ENCODE results near the gene FLNB.

DNA sequence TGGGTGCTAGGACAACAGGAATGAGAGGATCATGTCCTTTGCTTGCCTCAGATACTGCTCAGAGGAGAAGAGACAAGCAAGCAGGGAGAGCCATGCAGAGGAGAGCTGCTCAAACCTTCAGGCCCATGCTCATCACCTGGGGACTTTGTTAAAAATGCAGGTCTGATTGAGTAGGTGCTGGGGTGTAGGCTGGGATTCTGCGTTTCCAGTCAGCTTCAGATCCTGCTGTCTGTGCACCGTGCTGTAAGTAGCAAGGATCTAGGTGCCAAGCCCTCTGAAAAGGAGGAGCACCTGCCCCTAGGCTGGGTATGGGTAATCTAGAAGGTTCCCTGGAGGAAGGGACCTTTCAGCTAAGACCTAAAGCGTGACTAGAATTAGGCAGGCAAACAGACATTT is 7.3 kb downstream of the FLNB start:
- TF ChIP-seq, protein P1, sequence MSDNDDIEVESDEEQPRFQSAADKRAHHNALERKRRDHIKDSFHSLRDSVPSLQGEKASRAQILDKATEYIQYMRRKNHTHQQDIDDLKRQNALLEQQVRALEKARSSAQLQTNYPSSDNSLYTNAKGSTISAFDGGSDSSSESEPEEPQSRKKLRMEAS (IDR thresholded peaks at IDR 0.05): no peak
- TF ChIP-seq POLR2A (IDR thresholded peaks at IDR 0.05; ENCODE audit: control extremely low read depth in 1 of 2, low read depth in 2 of 2, low read length in 2 of 2) (no peak), POU5F1 (IDR thresholded peaks at IDR 0.05; ENCODE audit: low read depth, low read length) (no peak), TAF1 (IDR thresholded peaks at IDR 0.05; ENCODE audit: low read depth, low read length) (no peak), CBX5 (IDR thresholded peaks at IDR 0.05; ENCODE audit: low read depth, low read length) (no peak), HDAC2 (IDR thresholded peaks at IDR 0.05; ENCODE audit: borderline replicate concordance in 1 of 2, low read depth in 2 of 2, low read length in 2 of 2) (no peak), TBP (IDR thresholded peaks at IDR 0.05; ENCODE audit: low read depth, low read length) (no peak), EZH2 (IDR thresholded peaks at IDR 0.05; ENCODE audit: low read depth, low read length, severe bottlenecking) (no peak), USF2 (IDR thresholded peaks at IDR 0.05; ENCODE audit: low read length) (no peak)
- TF ChIP-seq, protein P2, sequence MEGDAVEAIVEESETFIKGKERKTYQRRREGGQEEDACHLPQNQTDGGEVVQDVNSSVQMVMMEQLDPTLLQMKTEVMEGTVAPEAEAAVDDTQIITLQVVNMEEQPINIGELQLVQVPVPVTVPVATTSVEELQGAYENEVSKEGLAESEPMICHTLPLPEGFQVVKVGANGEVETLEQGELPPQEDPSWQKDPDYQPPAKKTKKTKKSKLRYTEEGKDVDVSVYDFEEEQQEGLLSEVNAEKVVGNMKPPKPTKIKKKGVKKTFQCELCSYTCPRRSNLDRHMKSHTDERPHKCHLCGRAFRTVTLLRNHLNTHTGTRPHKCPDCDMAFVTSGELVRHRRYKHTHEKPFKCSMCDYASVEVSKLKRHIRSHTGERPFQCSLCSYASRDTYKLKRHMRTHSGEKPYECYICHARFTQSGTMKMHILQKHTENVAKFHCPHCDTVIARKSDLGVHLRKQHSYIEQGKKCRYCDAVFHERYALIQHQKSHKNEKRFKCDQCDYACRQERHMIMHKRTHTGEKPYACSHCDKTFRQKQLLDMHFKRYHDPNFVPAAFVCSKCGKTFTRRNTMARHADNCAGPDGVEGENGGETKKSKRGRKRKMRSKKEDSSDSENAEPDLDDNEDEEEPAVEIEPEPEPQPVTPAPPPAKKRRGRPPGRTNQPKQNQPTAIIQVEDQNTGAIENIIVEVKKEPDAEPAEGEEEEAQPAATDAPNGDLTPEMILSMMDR (IDR thresholded peaks at IDR 0.05; ENCODE audit: control extremely low read depth in 1 of 3, insufficient read depth in 1 of 3, low read depth in 1 of 3, low read length in 3 of 3): no peak
- TF ChIP-seq, protein P3, sequence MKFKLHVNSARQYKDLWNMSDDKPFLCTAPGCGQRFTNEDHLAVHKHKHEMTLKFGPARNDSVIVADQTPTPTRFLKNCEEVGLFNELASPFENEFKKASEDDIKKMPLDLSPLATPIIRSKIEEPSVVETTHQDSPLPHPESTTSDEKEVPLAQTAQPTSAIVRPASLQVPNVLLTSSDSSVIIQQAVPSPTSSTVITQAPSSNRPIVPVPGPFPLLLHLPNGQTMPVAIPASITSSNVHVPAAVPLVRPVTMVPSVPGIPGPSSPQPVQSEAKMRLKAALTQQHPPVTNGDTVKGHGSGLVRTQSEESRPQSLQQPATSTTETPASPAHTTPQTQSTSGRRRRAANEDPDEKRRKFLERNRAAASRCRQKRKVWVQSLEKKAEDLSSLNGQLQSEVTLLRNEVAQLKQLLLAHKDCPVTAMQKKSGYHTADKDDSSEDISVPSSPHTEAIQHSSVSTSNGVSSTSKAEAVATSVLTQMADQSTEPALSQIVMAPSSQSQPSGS (IDR thresholded peaks at IDR 0.05; ENCODE audit: low read length): no peak
